Measurements from ENCODE around the gene ELAVL3.

DNA sequence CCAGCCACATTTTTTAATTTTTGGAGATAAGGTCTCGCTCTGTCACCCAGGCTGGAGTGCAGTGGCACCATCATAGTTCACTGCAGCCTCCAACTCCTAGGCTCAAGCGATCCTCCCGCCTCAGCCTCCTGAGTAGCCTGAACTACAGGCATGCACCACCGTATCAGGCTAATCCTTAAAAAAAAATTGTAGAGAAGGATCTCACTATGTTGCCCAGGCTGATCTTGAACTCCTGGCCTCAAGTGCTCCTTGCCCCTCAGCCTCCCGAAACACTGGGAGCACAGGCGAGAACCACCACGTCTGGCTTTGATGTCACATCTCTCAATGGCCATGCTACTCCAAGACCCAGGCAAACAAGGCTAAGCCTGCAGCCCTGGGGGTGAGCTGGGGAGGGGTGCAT, 24.2 kb downstream of the ELAVL3 start:
- TF ChIP-seq, protein P1, sequence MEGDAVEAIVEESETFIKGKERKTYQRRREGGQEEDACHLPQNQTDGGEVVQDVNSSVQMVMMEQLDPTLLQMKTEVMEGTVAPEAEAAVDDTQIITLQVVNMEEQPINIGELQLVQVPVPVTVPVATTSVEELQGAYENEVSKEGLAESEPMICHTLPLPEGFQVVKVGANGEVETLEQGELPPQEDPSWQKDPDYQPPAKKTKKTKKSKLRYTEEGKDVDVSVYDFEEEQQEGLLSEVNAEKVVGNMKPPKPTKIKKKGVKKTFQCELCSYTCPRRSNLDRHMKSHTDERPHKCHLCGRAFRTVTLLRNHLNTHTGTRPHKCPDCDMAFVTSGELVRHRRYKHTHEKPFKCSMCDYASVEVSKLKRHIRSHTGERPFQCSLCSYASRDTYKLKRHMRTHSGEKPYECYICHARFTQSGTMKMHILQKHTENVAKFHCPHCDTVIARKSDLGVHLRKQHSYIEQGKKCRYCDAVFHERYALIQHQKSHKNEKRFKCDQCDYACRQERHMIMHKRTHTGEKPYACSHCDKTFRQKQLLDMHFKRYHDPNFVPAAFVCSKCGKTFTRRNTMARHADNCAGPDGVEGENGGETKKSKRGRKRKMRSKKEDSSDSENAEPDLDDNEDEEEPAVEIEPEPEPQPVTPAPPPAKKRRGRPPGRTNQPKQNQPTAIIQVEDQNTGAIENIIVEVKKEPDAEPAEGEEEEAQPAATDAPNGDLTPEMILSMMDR (IDR thresholded peaks at IDR 0.05) = no peak
- no peak for TF ChIP-seq POLR2A (IDR thresholded peaks at IDR 0.05)

Data from Peyer's patch (tissue), 4 donors.